Measurements from ENCODE around the gene SLIT3.

DNA sequence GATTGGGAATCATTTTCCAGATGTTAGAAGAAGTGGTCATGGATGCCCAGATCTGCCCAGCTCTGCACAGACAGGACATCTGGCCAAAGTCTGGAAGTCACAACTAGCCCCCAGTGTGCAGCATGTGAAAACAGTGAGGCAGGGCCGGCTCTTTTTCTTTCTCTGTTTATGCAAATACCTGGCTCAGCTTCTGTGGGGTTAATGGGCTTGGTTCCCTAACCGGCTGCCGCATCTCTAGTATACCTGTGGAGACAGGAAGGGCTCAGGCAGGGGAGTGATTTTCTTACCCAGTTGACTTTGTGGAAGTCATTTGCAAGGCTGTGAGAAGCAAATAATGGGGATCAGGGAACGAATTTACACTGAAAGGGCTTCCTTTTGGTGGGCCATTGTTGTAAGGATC lies 467.0 kb downstream of the SLIT3 start:
- TF ChIP-seq, protein P1, sequence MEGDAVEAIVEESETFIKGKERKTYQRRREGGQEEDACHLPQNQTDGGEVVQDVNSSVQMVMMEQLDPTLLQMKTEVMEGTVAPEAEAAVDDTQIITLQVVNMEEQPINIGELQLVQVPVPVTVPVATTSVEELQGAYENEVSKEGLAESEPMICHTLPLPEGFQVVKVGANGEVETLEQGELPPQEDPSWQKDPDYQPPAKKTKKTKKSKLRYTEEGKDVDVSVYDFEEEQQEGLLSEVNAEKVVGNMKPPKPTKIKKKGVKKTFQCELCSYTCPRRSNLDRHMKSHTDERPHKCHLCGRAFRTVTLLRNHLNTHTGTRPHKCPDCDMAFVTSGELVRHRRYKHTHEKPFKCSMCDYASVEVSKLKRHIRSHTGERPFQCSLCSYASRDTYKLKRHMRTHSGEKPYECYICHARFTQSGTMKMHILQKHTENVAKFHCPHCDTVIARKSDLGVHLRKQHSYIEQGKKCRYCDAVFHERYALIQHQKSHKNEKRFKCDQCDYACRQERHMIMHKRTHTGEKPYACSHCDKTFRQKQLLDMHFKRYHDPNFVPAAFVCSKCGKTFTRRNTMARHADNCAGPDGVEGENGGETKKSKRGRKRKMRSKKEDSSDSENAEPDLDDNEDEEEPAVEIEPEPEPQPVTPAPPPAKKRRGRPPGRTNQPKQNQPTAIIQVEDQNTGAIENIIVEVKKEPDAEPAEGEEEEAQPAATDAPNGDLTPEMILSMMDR (IDR thresholded peaks at IDR 0.05), result no peak
- TF ChIP-seq POLR2AphosphoS5 (IDR thresholded peaks at IDR 0.05), result no peak

Measured in suprapubic skin (tissue), 3 donors.